ENCODE data around the gene SMYD3.

DNA sequence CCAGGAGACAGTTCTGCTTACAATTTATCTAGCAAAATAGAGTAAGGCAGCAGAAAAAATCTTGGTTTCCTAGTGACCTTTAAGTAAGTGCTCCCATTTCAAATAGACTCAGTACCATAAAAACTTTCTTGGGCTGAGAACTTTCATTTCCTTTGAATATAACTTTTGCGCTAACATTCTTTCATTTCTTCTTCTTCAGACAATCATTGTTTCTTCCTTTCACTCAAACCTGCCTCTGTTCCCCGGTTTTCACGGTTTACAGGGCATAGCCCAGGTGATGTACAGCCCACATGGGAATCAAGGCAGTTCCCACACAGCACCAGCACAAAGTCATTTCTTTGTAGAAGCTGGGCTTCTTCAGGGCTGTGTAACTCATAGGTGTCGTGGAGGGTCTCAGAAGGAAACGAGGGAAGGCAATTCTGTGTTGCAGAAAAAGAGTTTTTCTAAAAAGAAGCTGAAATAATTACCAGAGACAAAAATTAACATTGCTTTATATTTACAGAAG lies 611.6 kb downstream of the SMYD3 start:
- no peak for TF ChIP-seq POLR2A (IDR thresholded peaks at IDR 0.05; ENCODE audit: low read depth, low read length)
- TF ChIP-seq FOS (IDR thresholded peaks at IDR 0.05; ENCODE audit: low read depth, low read length) = no peak
- TF ChIP-seq, protein P1, sequence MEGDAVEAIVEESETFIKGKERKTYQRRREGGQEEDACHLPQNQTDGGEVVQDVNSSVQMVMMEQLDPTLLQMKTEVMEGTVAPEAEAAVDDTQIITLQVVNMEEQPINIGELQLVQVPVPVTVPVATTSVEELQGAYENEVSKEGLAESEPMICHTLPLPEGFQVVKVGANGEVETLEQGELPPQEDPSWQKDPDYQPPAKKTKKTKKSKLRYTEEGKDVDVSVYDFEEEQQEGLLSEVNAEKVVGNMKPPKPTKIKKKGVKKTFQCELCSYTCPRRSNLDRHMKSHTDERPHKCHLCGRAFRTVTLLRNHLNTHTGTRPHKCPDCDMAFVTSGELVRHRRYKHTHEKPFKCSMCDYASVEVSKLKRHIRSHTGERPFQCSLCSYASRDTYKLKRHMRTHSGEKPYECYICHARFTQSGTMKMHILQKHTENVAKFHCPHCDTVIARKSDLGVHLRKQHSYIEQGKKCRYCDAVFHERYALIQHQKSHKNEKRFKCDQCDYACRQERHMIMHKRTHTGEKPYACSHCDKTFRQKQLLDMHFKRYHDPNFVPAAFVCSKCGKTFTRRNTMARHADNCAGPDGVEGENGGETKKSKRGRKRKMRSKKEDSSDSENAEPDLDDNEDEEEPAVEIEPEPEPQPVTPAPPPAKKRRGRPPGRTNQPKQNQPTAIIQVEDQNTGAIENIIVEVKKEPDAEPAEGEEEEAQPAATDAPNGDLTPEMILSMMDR (conservative IDR thresholded peaks at IDR 0.05; ENCODE audit: low read depth, low read length) = no peak
- TF ChIP-seq RFX5 (IDR thresholded peaks at IDR 0.05; ENCODE audit: low read depth, low read length) = no peak
- TF ChIP-seq MXI1 (IDR thresholded peaks at IDR 0.05; ENCODE audit: borderline replicate concordance, low read depth, low read length) = no peak
- no peak for TF ChIP-seq CEBPB (IDR thresholded peaks at IDR 0.05; ENCODE audit: low read depth, low read length)
- no peak for TF ChIP-seq MAFK (IDR thresholded peaks at IDR 0.05; ENCODE audit: low read depth, low read length)
- TF ChIP-seq RCOR1 (IDR thresholded peaks at IDR 0.05; ENCODE audit: insufficient replicate concordance, low read length) = no peak
- no peak for TF ChIP-seq RAD21 (IDR thresholded peaks at IDR 0.05; ENCODE audit: low read length)
- TF ChIP-seq CHD1 (IDR thresholded peaks at IDR 0.05; ENCODE audit: low read depth, low read length) = no peak
